HG03097 (cell line): Measurements from ENCODE around the gene UBAC1.
A peak's percentile ranks its signal among the peaks of the same experiment; 100 is the strongest.
"Not testable (repeated sequence)": the region's sequence is repeated elsewhere in the genome, so short reads cannot be mapped to it uniquely, and the experiment has no call there.

Experiments used
- ATAC-seq: cut with Tn5 transposase; IDR thresholded peaks from one replicate; pipeline ENCODE4 v1.9.1; 2021; ENCODE audit not compliant: unreplicated experiment, low FRiP score

Gene UBAC1

DNA sequence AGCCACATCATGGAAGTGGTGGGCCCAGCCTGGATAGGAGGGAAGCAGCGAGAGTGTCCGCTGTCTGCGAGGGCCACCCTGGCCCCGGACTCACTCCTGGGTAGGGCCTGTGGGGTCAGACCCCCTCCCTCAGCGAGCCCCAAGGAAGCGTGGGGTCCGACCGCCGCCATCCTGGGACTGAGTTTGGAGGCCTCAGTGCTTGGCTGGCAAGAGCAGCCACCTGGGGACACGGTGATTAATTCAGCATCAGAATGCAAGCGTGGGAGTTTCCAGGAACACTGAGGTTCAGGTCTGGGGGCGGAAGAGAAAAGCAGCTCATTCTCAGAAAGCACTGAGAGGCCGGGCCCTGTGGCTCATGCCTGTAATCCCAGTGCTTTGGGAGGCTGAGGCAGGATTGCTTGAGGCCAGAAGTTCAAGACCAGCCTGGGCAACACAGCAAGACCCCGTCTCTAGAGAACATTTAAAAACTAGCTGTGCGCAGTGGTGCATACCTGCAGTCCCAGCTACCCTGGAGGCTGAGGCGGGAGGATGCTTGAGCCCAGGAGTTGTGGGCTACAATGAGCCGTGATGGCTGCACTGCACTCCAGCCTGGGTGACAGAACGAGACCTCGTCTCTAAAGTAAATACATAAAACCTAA, 35.6 kb downstream of the UBAC1 start:
- no peak for ATAC-seq

DNA sequence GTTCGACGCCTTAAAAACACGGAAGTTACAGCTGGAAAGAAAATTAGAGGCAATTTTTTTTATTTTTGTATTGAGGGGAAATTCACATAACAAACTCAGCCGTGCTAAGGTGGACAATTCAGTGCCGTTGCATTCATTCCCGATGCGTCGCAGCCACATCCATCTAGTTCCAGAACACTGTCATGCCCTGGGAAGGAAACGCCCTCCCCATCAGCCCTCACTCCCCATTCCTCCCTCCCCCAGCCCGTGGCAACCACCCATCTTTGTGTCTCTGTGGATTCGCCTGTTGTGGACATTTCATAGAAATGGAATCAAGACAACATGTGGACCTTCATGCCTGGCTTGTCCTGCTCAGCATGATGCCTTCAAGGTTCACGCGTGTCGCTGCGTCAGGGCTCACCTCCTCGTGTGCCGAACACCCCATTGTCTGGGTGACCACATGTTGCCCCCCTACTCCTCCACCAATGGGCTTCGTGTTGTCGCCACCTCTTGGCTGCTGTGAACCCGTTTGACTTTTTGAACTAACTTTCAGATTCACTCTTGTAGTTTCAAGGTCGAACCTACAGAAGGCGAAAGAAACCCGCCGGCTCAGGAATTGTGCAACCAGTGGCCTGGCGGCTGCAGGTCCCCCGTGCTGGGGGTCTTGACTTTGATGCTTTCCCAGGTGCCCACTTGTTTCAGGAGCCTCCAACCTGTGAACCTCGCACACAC, 36.4 kb downstream of the UBAC1 start:
- ATAC-seq = no peak

DNA sequence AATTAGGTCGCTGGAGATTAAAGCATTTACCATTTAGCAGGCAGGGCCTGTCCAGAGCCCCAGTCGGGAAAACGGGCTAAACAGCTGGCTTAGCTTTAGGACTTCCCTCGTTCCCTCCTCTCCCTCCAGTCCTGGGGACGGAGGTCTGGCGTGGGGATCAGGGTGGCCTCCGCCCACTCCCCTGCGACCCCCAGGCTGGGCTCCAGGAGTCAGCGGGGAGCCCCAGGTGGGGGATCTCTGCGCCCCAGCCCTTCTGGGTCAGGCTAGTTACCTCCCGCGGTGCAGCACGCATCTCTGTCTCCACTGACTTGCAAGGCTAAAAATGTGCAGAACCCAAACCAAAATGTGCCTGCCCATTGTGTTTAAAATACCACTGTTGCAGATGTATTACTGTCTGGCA, 37.7 kb downstream of the UBAC1 start:
- no peak for ATAC-seq

DNA sequence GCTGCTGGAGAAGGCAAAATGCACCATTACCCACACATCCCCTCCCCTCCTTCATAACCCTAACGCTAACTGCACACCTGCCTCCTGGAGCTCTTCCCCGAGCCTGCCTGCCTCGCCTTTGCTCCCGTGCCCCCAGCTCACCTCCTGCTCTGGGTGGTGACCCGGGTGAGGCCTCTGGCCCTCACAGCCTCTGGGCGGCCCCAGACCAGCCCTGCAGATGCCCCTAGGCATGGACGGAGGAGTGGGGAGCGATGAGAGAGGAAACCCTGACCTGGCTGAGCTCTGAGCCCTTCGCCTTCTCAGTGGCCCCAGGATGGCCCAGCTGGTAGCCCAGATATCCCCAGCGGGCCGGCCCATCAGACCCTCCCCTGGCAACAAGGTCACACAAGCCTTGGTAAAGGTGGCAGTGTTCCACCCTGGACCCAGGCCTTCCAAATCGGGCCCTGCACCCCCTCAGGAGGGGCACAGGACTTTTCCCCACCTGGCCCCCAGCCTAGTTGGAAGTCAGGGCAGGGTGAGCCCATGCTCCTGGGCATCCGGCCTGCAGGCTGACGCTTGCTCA, 39.3 kb downstream of the UBAC1 start:
- no peak for ATAC-seq

DNA sequence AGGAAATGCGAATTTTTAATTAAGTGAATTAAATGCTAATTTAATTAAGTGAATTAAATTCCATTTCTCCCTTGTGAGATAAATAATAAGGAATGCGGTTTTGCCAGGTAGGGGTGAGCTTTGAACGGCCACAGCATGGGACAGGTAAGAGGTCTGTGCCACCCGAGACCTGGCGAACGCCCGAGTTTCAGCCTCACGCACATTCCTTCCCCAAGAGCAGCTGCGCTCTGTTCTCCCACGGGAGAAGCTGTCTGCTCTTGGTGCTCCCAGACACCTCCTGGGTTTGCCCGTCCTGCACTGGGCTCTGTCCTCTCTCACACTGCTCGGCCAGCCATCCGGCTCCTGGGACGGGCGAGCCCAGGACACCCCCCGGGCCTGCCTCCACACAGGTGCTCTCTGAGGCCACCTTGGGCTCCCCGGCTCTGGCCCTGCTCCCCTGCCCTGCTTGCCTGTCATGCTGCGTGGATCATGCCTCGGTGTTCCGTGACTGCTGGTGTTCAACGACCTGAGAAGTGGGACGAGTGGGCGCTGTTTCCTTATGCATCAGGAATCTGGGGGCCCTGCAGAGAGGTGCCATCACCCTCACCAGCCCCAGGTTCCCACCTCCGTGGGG, 40.1 kb downstream of the UBAC1 start:
- no peak for ATAC-seq

DNA sequence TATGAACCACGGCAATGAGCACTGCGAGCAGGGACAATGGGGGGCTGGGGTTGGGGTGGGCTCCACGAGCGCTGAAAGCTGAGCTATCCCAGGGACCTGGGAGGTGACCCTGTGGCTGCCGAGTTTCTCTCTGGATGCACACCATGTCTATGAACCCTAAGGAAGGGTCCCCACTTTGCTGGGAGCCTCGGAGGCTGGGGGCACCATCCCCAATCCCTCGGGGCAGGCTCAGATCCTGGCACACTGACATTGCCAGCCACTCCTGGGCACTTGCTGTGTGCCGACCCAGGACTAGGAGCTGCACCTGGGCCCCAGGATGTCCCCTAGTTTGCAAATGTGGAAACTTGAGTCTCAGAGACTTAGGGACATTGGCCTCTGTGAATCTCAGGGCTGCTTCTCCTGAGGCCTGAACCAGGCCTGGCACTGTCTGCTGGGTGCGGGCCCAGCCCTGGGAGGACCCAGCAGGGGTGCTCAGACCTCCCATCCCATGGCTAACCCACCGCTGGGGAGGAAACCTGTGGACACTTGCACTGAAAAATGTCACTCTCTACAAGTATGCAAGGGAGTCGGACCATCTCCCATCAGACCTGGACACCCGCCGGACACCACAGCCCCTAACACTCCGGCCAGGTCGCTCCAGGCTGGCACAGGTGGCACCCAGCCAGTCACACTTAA, 40.8 kb downstream of the UBAC1 start:
- no peak for ATAC-seq

DNA sequence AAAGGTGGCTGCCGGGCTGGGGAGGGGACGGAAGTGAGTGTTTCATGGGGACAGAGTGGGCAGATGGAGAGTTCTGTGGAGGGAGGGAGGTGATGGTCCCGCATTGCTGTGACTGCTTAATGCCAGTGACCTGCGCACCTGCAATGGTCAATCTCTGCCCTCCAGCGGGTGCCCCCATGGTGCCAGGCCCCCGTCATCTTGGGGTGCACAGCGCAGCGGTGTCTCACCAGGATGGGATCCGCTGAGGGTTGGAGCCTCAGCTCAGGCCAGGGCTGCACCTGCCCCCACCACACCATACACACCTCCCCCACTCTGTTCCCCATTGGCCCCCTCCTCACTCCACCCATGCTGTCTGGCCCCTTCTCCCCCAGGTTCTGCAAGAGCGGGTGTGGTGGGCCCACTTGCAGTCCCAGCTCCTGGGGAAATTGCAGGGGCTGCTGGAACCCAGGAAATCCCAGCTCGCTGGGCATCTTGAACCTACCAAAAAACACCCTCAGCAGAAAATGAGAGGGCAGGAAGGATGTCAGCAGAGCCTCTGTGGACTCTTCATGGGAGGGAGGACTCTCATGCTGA, 41.8 kb downstream of the UBAC1 start:
- no peak for ATAC-seq

DNA sequence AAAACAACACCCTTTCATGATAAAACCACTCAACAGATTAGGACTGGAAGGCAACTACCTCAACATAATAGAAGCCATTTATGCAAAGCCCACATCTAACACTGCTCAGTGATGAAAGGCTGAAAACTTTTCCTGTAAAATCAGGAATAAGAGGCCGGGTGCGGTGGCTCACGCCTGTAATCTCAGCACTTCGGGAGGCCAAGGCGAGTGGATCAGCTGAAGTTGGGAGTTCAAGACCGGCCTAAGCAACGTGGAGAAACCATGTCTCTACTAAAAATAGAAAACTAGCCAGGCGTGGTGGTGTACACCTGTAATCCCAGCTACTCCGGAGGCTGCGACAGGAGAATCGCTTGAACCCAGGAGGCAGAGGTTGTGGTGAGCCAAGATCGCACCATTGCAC, 44.9 kb downstream of the UBAC1 start:
- ATAC-seq = not testable (repeated sequence)

DNA sequence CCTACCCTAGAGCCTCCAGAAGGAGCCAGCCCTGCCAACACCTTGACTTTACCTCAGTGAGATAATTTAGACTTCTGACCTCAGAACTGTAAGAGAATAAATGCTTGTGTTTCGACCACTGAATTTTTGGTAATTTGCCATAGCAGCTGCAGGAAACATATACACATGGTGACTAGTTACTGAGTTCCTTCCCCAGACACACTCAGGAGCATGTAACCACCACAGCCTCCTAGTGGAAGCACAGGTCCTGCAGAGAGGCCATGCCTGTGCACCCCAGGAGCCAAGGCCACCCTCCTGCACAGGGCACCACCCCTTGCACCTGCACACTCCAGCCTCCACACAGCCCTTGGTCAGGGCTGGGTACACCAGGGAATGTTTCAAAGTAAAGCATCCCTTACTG, 46.3 kb downstream of the UBAC1 start:
- no peak for ATAC-seq

DNA sequence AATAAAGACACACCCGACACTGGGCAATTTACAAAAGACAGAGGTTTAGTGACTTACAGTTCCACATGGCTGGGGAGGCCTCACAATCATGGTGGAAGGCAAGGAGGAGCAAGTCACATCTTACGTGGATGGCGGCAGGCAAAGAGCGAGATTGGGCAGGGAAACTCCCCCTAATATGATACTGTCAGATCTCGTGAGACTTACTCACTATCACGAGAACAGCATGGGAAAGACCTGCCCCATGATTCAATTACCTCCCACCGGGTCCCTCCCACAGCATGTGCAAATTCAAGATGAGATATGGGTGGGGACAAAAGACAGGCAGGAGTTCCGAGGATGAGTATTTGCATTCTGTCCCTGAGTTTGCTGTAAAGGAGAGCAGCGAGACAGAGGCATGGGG, 49.9 kb downstream of the UBAC1 start:
- ATAC-seq = not testable (repeated sequence)

DNA sequence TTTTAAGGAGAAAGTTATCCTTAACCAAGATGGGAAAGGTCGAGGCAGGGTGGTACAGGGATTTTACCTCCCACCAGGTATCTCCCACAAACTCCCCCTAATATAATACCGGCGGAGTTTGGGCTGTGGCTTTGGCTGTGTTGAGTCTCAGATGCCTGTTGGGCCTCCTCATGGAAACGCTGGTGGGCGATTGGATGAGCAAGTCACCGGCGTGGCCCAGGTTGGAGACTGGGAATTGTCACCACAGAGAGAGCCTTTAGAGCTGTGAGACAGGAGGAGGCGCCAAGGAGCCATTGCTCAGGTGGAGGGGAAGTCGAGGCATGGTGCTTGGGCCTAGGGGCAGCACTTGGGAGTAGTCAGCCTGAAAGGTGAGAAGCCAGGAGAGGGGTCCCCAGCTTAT, 50.4 kb downstream of the UBAC1 start:
- no peak for ATAC-seq

DNA sequence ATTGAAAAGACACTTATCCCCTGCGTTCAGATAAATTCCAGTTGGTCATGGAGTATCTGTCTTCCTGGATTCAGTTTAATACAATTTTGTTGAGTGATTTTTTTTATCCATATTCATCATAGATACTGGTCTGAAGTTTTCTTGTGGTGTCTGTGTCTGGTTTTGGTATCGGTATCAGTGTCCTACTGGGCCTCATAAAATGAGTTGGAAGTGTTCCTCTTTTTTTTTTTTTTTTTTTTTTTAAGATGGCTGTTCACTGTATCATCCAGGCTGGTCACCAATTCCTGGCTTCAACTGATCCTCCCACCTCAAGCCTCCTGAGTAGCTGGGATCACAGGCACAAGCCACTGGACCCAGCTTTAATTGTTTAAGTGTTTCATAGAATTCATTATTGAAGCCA, 51.0 kb downstream of the UBAC1 start:
- no peak for ATAC-seq

DNA sequence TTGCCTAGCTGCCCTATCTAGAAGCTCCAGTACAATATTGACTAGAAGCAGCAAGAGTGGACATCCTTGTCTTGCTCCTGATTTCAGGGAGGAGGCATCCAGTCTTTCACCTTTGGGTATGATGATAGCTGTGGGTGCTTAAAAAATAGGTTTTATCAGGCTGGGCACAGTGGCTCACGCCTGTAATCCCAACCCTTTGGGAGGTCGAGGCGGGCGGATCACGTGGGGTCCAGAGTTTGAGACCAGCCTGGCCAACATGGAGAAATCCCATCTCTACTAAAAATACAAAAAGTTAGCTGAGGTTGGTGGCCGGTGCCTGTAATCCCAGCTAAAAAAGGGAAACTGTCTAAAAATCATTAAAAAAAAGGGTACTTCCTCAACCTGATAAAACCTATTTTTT, 51.8 kb downstream of the UBAC1 start:
- no peak for ATAC-seq

DNA sequence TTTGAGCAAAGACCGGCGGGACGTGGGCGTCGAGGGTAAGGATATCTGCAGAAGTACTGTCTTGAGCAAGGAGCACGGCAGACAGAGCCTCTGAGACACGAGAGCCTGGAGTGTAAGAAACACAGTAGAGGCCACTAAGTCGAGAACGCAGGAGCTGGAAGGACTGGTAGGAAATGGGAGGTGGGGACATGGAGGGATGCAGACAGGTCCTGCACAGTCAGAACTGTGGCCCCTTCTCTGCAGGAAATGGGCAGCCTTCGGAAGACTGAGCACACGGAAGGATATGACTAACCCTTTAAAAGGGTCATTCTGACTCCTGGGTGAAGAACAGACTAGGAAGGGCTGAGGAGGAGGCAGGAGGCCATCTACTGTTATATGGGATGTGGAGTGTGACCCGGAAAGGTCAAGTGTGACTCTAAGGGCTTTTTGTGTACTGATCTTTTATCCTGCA, 52.4 kb downstream of the UBAC1 start:
- ATAC-seq = no peak

DNA sequence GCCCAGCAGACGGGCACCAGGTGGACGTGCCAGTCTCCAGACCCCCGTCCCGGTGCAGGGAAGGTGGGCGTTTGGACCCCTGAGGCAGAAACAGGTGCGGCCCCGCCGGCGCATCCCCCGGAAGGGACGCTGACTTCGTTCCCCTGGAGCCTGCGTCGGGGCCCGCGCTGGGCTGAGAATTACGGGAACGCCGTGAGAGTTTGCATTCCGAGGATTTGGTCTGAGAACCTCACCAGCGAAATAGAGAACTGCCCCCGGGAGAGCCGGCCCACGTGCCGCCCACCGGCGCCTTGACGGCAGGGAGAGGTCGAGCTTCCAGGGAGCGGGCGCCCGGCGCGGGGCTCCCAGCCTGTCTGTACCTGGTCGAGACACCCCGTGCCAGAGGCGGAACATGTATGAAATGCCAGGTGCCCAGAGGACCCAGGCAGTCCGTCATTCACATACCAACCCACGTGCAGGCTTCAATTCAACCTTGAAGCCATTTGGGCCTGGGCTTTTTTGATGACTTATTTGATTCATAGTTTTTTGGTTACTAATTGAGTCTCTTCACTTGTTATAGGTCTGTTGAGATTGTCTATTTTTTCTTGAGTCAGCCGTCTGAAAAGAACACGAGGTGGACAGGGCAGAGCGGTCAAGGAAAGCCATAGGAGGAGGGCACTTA, 53.0 kb downstream of the UBAC1 start:
- ATAC-seq = peak; percentile 10

DNA sequence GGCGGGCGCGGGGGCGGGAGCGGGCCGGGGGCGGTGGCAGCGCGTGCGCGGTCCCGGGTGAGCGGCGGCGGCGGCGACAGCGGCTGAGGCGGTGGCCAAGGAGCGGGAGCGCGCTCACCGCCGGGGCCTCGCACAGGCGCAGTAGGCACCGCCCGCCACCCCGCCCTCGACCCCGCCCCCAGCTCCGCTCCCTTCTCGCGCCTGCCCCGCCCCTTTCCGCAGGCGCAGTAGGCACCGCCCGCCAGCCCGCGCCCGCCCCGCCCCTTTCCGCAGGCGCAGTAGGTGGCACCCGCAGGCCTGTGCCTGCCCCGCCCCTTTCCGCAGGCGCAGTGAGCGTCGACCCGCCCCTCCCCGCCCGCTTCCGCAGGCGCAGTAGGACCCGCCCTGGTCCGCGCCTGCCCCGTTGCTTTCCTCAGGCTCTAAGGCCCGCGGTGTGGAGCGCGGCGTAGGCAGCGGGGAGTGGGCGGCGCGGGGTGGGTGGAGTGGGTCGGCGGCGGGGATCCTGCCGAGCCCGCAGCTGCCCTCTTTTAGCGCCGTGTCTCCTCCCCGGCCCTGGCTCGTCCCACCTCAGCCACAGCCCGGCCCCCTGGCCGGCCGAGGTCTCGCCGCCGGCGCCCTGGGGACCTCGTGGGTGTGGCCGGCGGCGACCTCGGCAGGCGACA, 53.6 kb downstream of the UBAC1 start, which contains the start of gene CAMSAP1:
TSS of gene CAMSAP1 (minus strand) at position 116 of the 662 bp plus-strand sequence. CDS start 387 bp downstream, outside the sequence.
- ATAC-seq = peak; percentile 65

DNA sequence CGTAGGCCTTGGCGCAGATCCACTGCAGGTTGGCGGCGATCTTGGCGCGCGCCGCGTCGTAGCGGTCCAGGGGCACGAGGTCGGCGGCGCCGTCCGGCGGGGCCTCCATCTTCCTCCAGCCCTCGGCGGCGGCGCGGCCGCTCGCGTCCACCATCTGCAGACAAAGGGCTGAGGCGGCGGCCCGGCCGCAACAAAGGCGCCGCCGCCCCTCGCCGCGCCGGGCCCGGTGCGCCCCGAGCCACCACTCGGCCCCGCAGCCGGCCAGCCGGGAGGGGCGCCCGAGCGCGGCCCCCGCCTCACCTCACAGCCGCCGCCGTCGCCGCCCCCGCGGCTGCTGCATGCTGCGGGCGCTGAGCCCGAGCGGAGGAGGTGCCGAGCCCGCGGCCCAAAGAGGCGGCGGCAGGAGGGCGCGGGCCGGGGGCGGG, 54.2 kb downstream of the UBAC1 start:
- ATAC-seq = peak; percentile 21

DNA sequence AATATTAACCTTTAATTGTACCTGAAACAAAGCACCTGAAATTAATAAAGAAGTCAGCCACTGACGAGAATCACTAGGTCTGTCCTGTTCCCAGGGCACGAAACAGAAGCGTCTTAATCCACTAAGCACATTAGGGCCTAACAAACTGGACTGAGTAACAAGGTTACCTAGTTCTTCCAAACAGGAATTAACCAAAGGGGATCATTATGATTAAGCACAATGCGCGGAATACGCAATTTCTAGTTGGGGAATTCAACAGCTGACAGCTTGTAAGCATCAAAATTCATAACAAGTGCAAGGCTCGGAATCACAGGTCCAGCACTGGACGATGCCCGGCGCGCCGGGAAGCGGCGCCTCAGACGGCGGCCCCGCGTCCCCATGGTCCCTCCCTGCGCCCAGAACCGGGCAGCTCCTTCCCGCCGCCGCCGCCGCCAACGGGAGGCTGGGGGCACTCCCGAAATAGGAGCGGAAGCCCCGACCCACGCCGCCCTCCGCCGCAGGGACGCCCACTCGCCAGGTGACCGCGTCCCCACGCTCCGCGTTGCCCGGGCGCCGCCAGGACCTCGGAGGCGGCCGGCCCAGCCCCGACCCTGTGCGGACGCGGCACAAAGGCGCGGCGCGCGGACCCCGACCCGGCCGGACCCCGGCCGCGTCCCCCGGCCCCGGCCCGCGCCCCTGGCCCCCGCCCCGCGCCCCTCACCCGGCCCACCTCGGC, 54.7 kb downstream of the UBAC1 start:
- peak; percentile 14 for ATAC-seq
